SU-DHL-6 (cell line): ENCODE data around the gene PTER.

Experiments
- H2AFZ ChIP-seq: fragments of 200-600 bp; sonication (generic); 2 replicates; pipeline ENCODE4 v1.6.1; 2014; ENCODE audit warnings: low read depth, mild to moderate bottlenecking, moderate library complexity, mixed read lengths, antibody characterized with exemption, low read length; ENCODE audit not compliant: severe bottlenecking
- H3F3A ChIP-seq: fragments of 200-600 bp; shearing (Covaris generic); 2 replicates; pipeline ENCODE4 v1.6.0; 2016; ENCODE audit warnings: antibody characterized with exemption, mild to moderate bottlenecking; ENCODE audit not compliant: insufficient read depth
- H3K27ac ChIP-seq: fragments of 200-600 bp; sonication (generic); 2 replicates; pipeline ENCODE4 v1.5.1; 2016; ENCODE audit warnings: low read depth, mild to moderate bottlenecking, low read length, moderate library complexity, mixed read lengths
- H3K27me3 ChIP-seq: fragments of 200-600 bp; sonication (generic), shearing (Covaris generic); 2 replicates; pipeline ENCODE4 v1.6.0; 2014; ENCODE audit warnings: mild to moderate bottlenecking, low read length
- H3K36me3 ChIP-seq: fragments of 200-600 bp; sonication (generic); 2 replicates; pipeline ENCODE4 v1.6.1; 2014; ENCODE audit warnings: mild to moderate bottlenecking, low read length, mixed read lengths
- H3K4me2 ChIP-seq: fragments of 300-600, 200-600 bp; shearing (Covaris generic), sonication (generic); 2 replicates; pipeline ENCODE4 v1.6.0; 2014; ENCODE audit warnings: low read length, low read depth, mild to moderate bottlenecking; ENCODE audit not compliant: poor library complexity, severe bottlenecking
- H3K4me3 ChIP-seq: fragments of 200-600 bp; sonication (generic); 2 replicates; pipeline ENCODE4 v1.5.1; 2014; ENCODE audit warnings: antibody characterized with exemption, low read length, mild to moderate bottlenecking, mixed read lengths; ENCODE audit not compliant: insufficient read depth, poor library complexity, severe bottlenecking
- H3K79me2 ChIP-seq: fragments of 200-600 bp; sonication (generic); 2 replicates; pipeline ENCODE4 v1.6.1; 2014; ENCODE audit warnings: mild to moderate bottlenecking, low read length, moderate library complexity; ENCODE audit not compliant: insufficient read depth
- H3K9ac ChIP-seq: fragments of 200-600 bp; sonication (generic); 2 replicates; pipeline ENCODE4 v1.7.0; 2014; ENCODE audit warnings: mild to moderate bottlenecking, low read length
- H3K9me2 ChIP-seq: fragments of 200-600 bp; sonication (generic); replicated peaks from 2 replicates; pipeline ENCODE4 v1.6.1; 2014; ENCODE audit warnings: low read length; ENCODE audit not compliant: insufficient read depth
- H3K9me3 ChIP-seq: fragments of 200-600 bp; sonication (generic); 2 replicates; pipeline ENCODE4 v1.6.1; 2014; ENCODE audit warnings: low read length, mixed read lengths; ENCODE audit not compliant: insufficient read depth
- H4K20me1 ChIP-seq: fragments of 200-600 bp; sonication (generic); 2 replicates; pipeline ENCODE4 v1.6.1; 2014; ENCODE audit warnings: low read depth, mild to moderate bottlenecking, antibody characterized with exemption, low read length, moderate library complexity, mixed read lengths
- CTCF ChIP-seq: fragments of 200-600 bp; sonication (generic); IDR thresholded peaks from one replicate; pipeline ENCODE4 v1.5.1; 2017; ENCODE audit warnings: antibody characterized with exemption, mild to moderate bottlenecking, low read length, moderate library complexity; ENCODE audit not compliant: insufficient read depth, poor library complexity, severe bottlenecking
- EZH2phosphoT487 ChIP-seq: fragments of 200-600 bp; sonication (generic), shearing (Covaris generic); conservative IDR thresholded peaks from 2 replicates; pipeline ENCODE4 v1.6.1; 2018; ENCODE audit warnings: mild to moderate bottlenecking, antibody characterized with exemption, low read length, moderate library complexity, mixed read lengths

Gene PTER

DNA sequence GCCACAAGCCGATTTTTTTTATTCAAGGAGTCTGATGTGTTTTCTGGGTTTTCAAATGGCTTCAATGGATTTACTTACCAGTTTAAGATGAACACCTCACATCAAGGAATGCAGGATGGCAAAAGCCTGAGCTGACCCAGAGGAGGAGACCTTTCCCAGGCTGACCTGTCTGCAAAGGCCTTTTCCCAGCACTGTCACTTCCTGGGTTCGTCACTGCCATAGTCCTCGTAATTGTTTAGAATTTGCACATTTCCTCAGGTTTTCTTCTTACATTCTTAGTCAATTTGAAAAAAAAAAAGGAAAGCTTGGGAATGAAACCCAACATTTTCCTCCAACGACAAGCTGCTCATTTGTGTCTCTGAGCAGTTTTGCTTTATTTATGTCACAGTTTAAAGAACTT lies 42.0 kb downstream of the PTER start:
- Histone ChIP-seq H3F3A (no peaks in the 10 kb centered on the region), H3K79me2 (no peaks in the 10 kb centered on the region), H3K9me3 (no peaks in the 10 kb centered on the region), H3K36me3 (no peaks in the 10 kb centered on the region), H4K20me1 (no peaks in the 10 kb centered on the region), H2AFZ (no peak overlapping the region), H3K27ac (no peak overlapping the region), H3K9ac (no peak overlapping the region), H3K27me3 (no peaks in the 10 kb centered on the region), H3K4me3 (no peak overlapping the region), H3K9me2 (no peaks in the 10 kb centered on the region), H3K4me2 (no peak overlapping the region)
- TF ChIP-seq EZH2phosphoT487 (no peak), CTCF (no peak)

GRCh38 chr10:16481052-16481728 lies 44.4 kb downstream of the PTER start:
- Histone ChIP-seq H3K9ac (no peak overlapping the region), H3K27ac (no peak overlapping the region), H2AFZ (no peak overlapping the region), H3K36me3 (no peaks in the 10 kb centered on the region), H4K20me1 (no peaks in the 10 kb centered on the region), H3K79me2 (no peaks in the 10 kb centered on the region), H3K4me3 (no peak overlapping the region), H3K9me2 (no peaks in the 10 kb centered on the region), H3K9me3 (no peaks in the 10 kb centered on the region), H3F3A (no peaks in the 10 kb centered on the region), H3K4me2 (no peak overlapping the region), H3K27me3 (no peaks in the 10 kb centered on the region)
- TF ChIP-seq CTCF, result no peak
- TF ChIP-seq EZH2phosphoT487, result no peak

GRCh38 chr10:16483241-16483917 lies 46.6 kb downstream of the PTER start:
- Histone ChIP-seq H4K20me1 (no peaks in the 10 kb centered on the region), H3K79me2 (no peaks in the 10 kb centered on the region), H2AFZ (no peak overlapping the region), H3K9me3 (no peaks in the 10 kb centered on the region), H3K9me2 (no peaks in the 10 kb centered on the region), H3K36me3 (peaks cover 16% of the 10 kb centered on the region; the same call in 1 of the 2 replicates), H3K4me3 (no peak overlapping the region), H3K9ac (no peak overlapping the region), H3K27me3 (no peaks in the 10 kb centered on the region), H3K27ac (no peak overlapping the region), H3K4me2 (no peak overlapping the region), H3F3A (no peaks in the 10 kb centered on the region)
- no peak for TF ChIP-seq EZH2phosphoT487
- no peak for TF ChIP-seq CTCF
